ENCODE results near the gene CNIH4.
"Not testable (repeated sequence)": the region's sequence is repeated elsewhere in the genome, so short reads cannot be mapped to it uniquely, and the experiment has no call there.

Gene CNIH4

GRCh38 chr1:224427346-224427745, 70.7 kb downstream of the CNIH4 start:
- TF ChIP-seq YY1 (IDR thresholded peaks at IDR 0.05; ENCODE audit: insufficient read depth, insufficient read length) (no peak), ZNF274 (IDR thresholded peaks at IDR 0.05; ENCODE audit: low read depth, low read length) (no peak), SUZ12 (IDR thresholded peaks at IDR 0.05; ENCODE audit: extremely low read depth, insufficient read depth, insufficient read length) (no peak)
- Histone ChIP-seq H3K36me3 (ENCODE audit: insufficient read depth, insufficient read length, low read length) (peaks cover 87% of the 10 kb centered on the region), H3K9ac (ENCODE audit: insufficient read length, low read depth) (no peak overlapping the region), H3K9me3 (ENCODE audit: insufficient read depth, low read length) (no peaks in the 10 kb centered on the region), H3K4me1 (ENCODE audit: insufficient read depth, insufficient read length) (no peaks in the 10 kb centered on the region), H3K4me3 (ENCODE audit: insufficient read length, low read depth) (no peak overlapping the region), H3K27me3 (ENCODE audit: insufficient read depth, insufficient read length) (no peaks in the 10 kb centered on the region)
- DNase-seq (ENCODE audit: low read depth, low spot score) = no peak

GRCh38 chr1:224428713-224429112, 72.0 kb downstream of the CNIH4 start:
- H3K4me1 ChIP-seq (ENCODE audit: insufficient read depth, insufficient read length); H3K4me3 ChIP-seq (ENCODE audit: insufficient read length, low read depth); H3K9ac ChIP-seq (ENCODE audit: insufficient read length, low read depth); DNase-seq (ENCODE audit: low read depth, low spot score); H3K9me3 ChIP-seq (ENCODE audit: insufficient read depth, low read length); H3K27me3 ChIP-seq (ENCODE audit: insufficient read depth, insufficient read length): not testable (repeated sequence)
- H3K36me3 ChIP-seq (ENCODE audit: insufficient read depth, insufficient read length, low read length) = peaks cover 83% of the 10 kb centered on the region

Data from NT2/D1 (cell line).